Forelimb muscle (tissue), 1 donor: Measurements from ENCODE around the gene ECE1. TPM values are rescaled to one million over a fixed set of nuclear protein-coding genes. Genes with fewer than 3 reads are reported as not detected.

Experiments
- DNase-seq: peaks from one replicate; pipeline ENCODE4 v3.0.0-alpha.2; 2013; ENCODE audit warnings: low read depth
- polyA plus RNA-seq: library from polyadenylated mRNA; unstranded; fragments of 120-200 nt; gene quantifications from one replicate; pipeline ENCODE4 v1.2.1, GENCODE V29; 2013; ENCODE audit not compliant: insufficient read length

The ECE1 gene
- polyA plus RNA-seq, 1 donor = 29.1 TPM

DNA sequence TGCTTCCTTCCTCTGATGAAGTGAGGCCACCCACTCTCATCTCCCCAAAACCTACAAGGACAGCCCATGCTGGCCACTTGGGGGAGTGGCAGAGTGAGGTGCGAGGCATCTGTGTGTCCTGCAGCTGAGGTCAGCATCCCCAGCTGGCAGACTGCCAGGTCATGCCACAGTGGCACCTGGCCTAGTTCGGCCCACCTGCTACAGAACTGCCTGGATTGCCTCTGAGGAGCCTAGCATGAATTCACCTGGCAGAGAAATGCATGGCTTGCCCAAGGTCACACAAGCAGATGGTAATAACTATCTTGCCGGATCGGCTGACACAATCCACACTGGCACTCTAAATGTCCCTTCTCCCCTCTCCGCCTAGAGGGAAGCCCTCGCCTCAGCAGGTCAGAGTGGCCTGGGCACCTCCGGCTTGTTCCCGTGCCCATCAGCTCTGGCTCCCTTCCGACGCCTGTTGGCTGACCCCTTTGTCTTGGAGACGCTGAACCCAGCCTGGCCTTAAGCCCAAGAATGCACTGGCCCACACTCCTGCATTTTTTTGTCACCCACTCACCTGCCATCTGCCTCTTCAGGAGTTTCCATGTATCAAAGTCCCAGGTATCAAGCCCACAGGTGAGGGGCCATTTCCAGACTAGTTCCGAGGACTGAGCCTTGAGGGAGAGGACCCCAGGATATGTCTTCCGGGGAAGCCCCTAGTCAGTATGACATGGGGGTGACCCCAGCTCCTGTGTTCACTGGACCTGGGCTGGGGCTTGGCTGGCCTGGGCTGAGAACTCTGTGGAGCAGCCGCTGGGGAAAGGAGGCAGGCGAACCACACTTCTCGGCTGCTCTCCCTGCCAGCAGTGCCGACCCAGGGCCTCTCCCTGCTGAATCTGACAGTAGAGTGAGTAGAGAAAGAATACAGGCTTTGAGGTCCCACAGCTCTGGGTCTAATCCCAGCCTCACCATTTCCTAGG lies 21.7 kb downstream of the ECE1 start:
- DNase-seq = no peak

DNA sequence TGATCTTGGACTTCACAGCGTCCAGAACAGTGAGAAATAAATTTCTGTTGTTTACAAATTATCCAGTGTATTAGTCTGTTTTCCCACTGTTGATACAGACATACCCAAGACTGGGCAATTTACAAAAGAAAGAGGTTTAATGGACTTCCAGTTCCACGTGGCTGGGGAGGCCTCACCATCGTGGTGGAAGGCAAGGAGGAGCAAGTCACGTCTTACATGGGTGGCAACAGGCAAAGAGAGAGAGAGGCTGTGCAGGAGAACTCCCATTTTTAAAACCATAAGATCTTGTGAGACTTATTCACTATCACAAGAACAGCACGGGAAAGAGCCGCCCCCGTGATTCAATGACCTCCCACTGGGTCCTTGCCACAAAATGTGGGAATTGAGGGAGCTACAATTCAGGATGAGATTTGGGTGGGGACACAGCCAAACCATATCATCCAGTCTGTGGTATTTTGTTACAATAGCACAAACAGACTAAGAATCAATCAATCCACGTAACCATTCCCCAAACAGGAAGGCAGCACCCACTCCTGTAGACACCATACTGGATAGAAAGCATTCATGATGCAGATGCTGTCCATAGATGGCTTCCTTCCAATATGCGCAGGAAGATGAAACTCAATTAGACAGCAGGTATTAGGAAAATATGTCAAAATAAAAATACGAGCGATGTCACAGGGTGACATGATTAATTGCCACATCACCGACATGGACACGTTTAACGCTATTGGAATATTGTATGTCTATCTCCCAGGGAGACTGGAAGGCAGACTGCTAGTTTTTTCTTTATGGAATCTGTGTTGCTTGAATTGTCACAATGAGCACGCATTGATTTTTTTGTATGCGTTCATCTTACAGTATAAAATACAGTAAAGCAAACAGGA lies 22.8 kb downstream of the ECE1 start:
- no peak for DNase-seq

DNA sequence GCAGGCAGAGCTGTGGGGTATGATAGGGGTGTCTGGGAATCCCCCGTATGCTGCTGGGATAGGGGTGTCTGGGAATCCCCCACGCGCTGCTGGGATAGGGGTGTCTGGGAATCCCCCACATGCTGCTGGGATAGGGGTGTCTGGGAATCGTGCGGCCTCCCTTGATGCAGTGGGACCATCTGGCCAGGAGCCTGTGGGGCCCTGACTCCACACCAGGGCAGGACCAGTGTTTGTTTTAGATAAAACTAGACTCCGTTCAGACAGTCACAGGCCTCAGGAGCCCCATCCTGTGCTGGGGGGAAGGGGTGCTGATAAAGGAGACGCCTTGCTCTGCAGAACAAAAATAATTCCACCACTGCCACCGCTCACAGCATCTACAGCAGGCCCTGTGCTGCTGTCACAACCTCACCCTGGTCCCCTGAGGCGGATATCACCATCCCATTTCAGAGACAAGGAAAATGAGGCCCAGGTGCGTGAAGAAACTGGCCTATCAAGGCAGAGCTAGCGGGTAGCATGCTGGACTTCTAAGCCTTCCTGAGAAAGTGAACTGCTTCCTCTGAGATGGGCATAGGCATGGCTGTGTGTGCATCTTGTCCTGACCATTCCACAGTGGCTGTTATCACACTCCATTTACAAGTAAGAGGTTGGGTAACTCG lies 24.0 kb downstream of the ECE1 start:
- DNase-seq = no peak

GRCh38 chr1:21265644-21266043 lies 24.6 kb downstream of the ECE1 start:
- DNase-seq = no peak

GRCh38 chr1:21264898-21265297 lies 25.4 kb downstream of the ECE1 start:
- DNase-seq = no peak

- no peak for DNase-seq
Measured at GRCh38 chr1:21263653-21264225, 26.5 kb downstream of the ECE1 start.

GRCh38 chr1:21263052-21263429 lies 27.2 kb downstream of the ECE1 start:
- no peak for DNase-seq

GRCh38 chr1:21262293-21263051 lies 27.8 kb downstream of the ECE1 start:
- no peak for DNase-seq

DNA sequence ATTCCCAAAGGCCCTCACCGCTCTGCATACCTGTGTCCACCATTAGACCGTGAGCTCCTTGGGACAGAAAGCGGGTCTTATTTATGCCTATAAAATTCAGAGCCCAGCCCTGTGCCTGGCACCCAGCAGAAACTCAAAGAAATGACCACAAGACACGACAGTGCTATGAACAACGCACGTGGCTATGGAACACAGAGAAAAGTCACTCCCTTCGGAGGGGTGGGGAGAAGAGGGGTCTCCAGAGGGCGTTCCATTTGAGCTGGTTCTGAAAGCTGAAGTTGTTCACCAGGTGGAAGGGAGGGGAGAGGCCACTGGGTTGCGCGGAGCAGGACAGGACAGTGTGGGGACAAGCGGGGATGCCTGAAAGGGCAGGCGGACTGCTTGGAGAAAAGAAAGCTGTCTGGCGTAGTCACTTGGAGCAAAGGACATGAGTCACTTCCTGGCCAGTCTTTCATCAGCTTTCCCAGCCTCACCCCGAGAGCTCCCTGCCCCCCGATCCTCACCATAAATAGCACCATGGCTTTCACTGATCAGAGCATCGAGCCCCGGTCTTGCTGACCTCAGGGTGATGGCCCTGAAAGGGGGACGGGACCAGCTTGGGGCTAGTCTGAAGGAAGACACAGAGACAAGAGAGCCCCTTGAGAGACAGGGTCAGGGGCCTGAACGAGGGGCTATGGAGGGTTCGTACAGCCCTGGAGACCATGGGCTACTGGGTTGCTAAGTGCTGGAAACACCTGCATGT lies 28.5 kb downstream of the ECE1 start:
- DNase-seq = no peak

DNA sequence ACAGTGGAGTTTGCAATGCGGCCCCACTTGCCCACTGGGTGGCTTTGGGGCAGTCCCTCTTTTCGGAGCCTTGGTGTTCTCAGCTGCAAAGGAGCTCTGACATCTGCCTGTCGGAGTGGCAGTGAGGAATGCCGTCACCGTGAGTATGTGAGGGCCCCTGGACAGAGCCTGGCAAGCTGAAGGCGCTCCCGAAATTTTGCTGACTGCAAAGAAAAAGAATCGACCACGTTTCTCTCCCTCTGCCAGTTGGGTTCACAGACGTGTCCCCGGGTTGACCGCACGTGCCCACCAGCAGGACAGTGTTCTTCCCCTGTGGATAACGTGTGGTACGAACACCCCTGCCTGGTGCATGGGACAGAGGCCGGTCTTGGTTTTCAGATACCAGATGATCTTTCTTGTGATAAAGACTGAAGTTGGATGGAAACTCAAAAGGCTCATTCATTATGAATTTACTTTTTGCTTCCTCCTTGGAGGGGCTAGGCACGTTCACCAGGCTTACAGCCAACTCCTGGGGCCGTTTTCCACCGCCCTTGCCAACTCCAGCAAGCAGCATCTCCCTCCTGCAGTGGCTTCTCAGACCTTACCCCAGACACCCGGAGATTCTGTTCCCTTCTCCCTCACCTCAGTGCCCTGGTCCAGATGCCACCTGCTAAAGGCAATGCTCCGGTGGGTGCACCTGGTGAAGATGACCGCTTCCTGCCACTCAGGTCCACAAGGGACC lies 29.7 kb downstream of the ECE1 start:
- DNase-seq = no peak

GRCh38 chr1:21259316-21260076 lies 30.8 kb downstream of the ECE1 start:
- no peak for DNase-seq

- no peak for DNase-seq
Measured at GRCh38 chr1:21258331-21259134, 31.7 kb downstream of the ECE1 start.

GRCh38 chr1:21257431-21258135 lies 32.7 kb downstream of the ECE1 start:
- DNase-seq = no peak

- DNase-seq = no peak
Measured at GRCh38 chr1:21256776-21257175, 33.5 kb downstream of the ECE1 start.

GRCh38 chr1:21255943-21256320 lies 34.3 kb downstream of the ECE1 start:
- DNase-seq = no peak

GRCh38 chr1:21255284-21255942 lies 34.9 kb downstream of the ECE1 start:
- DNase-seq = no peak
